ENCODE results near the gene CWF19L1. TPM values are rescaled to one million over a fixed set of nuclear protein-coding genes. Genes with fewer than 3 reads are reported as not detected.

CWF19L1 gene
- total RNA-seq, 2 experiments from 2014 or later = 60.1 to 66.7 TPM

GRCh38 chr10:100291356-100291755 lies 23.9 kb upstream of the CWF19L1 start:
- Histone ChIP-seq H3K9me3 (ENCODE audit: control insufficient read depth in 1 of 2, insufficient read depth in 1 of 2, low read length in 2 of 2) (no peaks in the 10 kb centered on the region), H3K27me3 (ENCODE audit: control insufficient read depth in 1 of 2, insufficient read depth in 2 of 2, low read length in 2 of 2) (peaks cover 0 to 4% of the 10 kb centered on the region in 2 experiments), H3K36me3 (ENCODE audit: insufficient read depth, low read length) (no peaks in the 10 kb centered on the region), H3K4me1 (ENCODE audit: insufficient read depth, low read length) (peaks cover 8% of the 10 kb centered on the region), H3K27ac (ENCODE audit: low read depth in 1 of 2, low read length in 2 of 2) (no peak overlapping the region), H3K4me3 (ENCODE audit: low read length) (no peak overlapping the region)
- Mint-ChIP-seq H3K36me3 (ENCODE audit: low read depth) (peaks cover 8% of the 10 kb centered on the region), H3K4me1 (ENCODE audit: low read depth) (peaks cover 13% of the 10 kb centered on the region), H3K27ac (no peak overlapping the region), H3K27me3 (peaks cover 30% of the 10 kb centered on the region), H3K4me3 (no peak overlapping the region), H3K9me3 (no peaks in the 10 kb centered on the region)
- intact Hi-C loops (cut with DNase I, micrococcal nuclease) = no loop called here
- no peak for TF ChIP-seq CTCF (IDR thresholded peaks at IDR 0.05)
- no peak for ATAC-seq (ENCODE audit: poor library complexity)
- DNase-seq = peak in 1 of 14 experiments; percentile 34
- POLR2A ChIA-PET = no interaction called here
- CTCF ChIA-PET = no interaction called here

GRCh38 chr10:100289641-100290040 lies 22.2 kb upstream of the CWF19L1 start:
- peaks cover 0 to 4% of the 10 kb centered on the region in 2 experiments for H3K27me3 ChIP-seq (ENCODE audit: control insufficient read depth in 1 of 2, insufficient read depth in 2 of 2, low read length in 2 of 2)
- H3K4me1 Mint-ChIP-seq (ENCODE audit: low read depth) = peaks cover 27% of the 10 kb centered on the region
- ATAC-seq (ENCODE audit: poor library complexity) (no peak), DNase-seq (no peak)
- H3K9me3 ChIP-seq (ENCODE audit: control insufficient read depth in 1 of 2, insufficient read depth in 1 of 2, low read length in 2 of 2) = no peaks in the 10 kb centered on the region
- H3K27ac Mint-ChIP-seq = no peak overlapping the region
- no peak overlapping the region for H3K4me3 ChIP-seq (ENCODE audit: low read length)
- H3K27ac ChIP-seq (ENCODE audit: low read depth in 1 of 2, low read length in 2 of 2) = no peak overlapping the region
- peaks cover 21% of the 10 kb centered on the region for H3K36me3 Mint-ChIP-seq (ENCODE audit: low read depth)
- H3K4me1 ChIP-seq (ENCODE audit: insufficient read depth, low read length) = peaks cover 20% of the 10 kb centered on the region
- H3K4me3 Mint-ChIP-seq = no peak overlapping the region
- H3K36me3 ChIP-seq (ENCODE audit: insufficient read depth, low read length) = no peaks in the 10 kb centered on the region
- POLR2A ChIA-PET = no interaction called here
- intact Hi-C loops (cut with DNase I, micrococcal nuclease) = loop anchor here in 1 of 2 experiments (10.0 kb wide), 2 partner anchors 285 to 755 kb away; partner anchors contain the start of gene DNMBP
- H3K27me3 Mint-ChIP-seq = peaks cover 19% of the 10 kb centered on the region
- CTCF ChIA-PET = no interaction called here
- TF ChIP-seq CTCF (IDR thresholded peaks at IDR 0.05) = no peak
- H3K9me3 Mint-ChIP-seq = no peaks in the 10 kb centered on the region

- no peak overlapping the region for H3K27ac ChIP-seq (ENCODE audit: low read depth in 1 of 2, low read length in 2 of 2)
Measured at GRCh38 chr10:100288196-100288595, 20.8 kb upstream of the CWF19L1 start.

More at GRCh38 chr10:100288196-100288595, 20.8 kb upstream of the CWF19L1 start:
- Histone ChIP-seq H3K4me1 (ENCODE audit: insufficient read depth, low read length) (peaks cover 22% of the 10 kb centered on the region), H3K9me3 (ENCODE audit: control insufficient read depth in 1 of 2, insufficient read depth in 1 of 2, low read length in 2 of 2) (no peaks in the 10 kb centered on the region), H3K4me3 (ENCODE audit: low read length) (no peak overlapping the region), H3K27me3 (ENCODE audit: control insufficient read depth in 1 of 2, insufficient read depth in 2 of 2, low read length in 2 of 2) (peaks cover 0 to 4% of the 10 kb centered on the region in 2 experiments), H3K36me3 (ENCODE audit: insufficient read depth, low read length) (no peaks in the 10 kb centered on the region)
- intact Hi-C loops (cut with DNase I, micrococcal nuclease) = loop anchor here in 1 of 2 experiments (10.0 kb wide), 2 partner anchors 283 to 757 kb away; partner anchors contain the start of gene DNMBP
- no peak for ATAC-seq (ENCODE audit: poor library complexity)
- Mint-ChIP-seq H3K27me3 (peaks cover 9% of the 10 kb centered on the region), H3K4me3 (peak overlapping the region; percentile 98), H3K4me1 (ENCODE audit: low read depth) (peaks cover 30% of the 10 kb centered on the region), H3K36me3 (ENCODE audit: low read depth) (peaks cover 23% of the 10 kb centered on the region), H3K9me3 (no peaks in the 10 kb centered on the region), H3K27ac (peak overlapping the region; percentile 97)
- ChIA-PET CTCF (no interaction called here), POLR2A (no interaction called here)
- no peak for TF ChIP-seq CTCF (IDR thresholded peaks at IDR 0.05)
- DNase-seq = no peak
